HepG2 (cell line): Measurements from ENCODE around the gene ITGA2. TPM values are rescaled to one million over a fixed set of nuclear protein-coding genes. Genes with fewer than 3 reads are reported as not detected.

ENCODE experiments used
- CENPX ChIP-seq: sonication (generic); formaldehyde crosslinking; IDR thresholded peaks from 2 replicates; pipeline ENCODE4 v1.9.0; 2021; ENCODE audit warnings: mild to moderate bottlenecking, missing genetic modification reagents, moderate library complexity
- ETS1 ChIP-seq: sonication (generic); formaldehyde crosslinking; IDR thresholded peaks from 2 replicates; pipeline ENCODE4 v1.4.0; 2020; ENCODE audit warnings: missing genetic modification reagents
- GABPA ChIP-seq, 2 experiments: IDR thresholded peaks; 2 replicates each; pipeline ENCODE4 v1.6.1; 2011 to 2016; ENCODE audit warnings: low read depth in 2 of 2, low read length in 1 of 2, missing biosample characterization in 1 of 2, missing genetic modification characterization in 1 of 2
- GATAD1 ChIP-seq: IDR thresholded peaks from 2 replicates; pipeline ENCODE4 v1.6.1; 2016; ENCODE audit warnings: missing genetic modification reagents, missing compliant biosample characterization
- KAT7 ChIP-seq: IDR thresholded peaks from 2 replicates; pipeline ENCODE4 v1.6.1; 2018; ENCODE audit warnings: borderline replicate concordance, missing compliant biosample characterization
- MED13 ChIP-seq: sonication (generic); formaldehyde crosslinking; IDR thresholded peaks from 2 replicates; pipeline ENCODE4 v1.5.0; 2020; ENCODE audit warnings: missing genetic modification reagents
- SIX4 ChIP-seq: sonication (generic); formaldehyde crosslinking; IDR thresholded peaks from 2 replicates; pipeline ENCODE4 v1.4.0; 2020; ENCODE audit warnings: missing genetic modification reagents
- SSRP1 ChIP-seq: IDR thresholded peaks from 2 replicates; pipeline ENCODE4 v1.6.1; 2016; ENCODE audit warnings: control low read depth
- XBP1 ChIP-seq: sonication (generic); formaldehyde crosslinking; IDR thresholded peaks from 2 replicates; pipeline ENCODE4 v1.5.0; 2020; ENCODE audit warnings: missing genetic modification reagents
- ZFP1 ChIP-seq: IDR thresholded peaks from 2 replicates; pipeline ENCODE4 v1.6.1; 2016
- ZFP82 ChIP-seq: sonication (generic); formaldehyde crosslinking; IDR thresholded peaks from 2 replicates; pipeline ENCODE4 v1.5.1; 2020; ENCODE audit warnings: mild to moderate bottlenecking, missing genetic modification reagents, borderline replicate concordance
- ZNF224 ChIP-seq: sonication (generic); formaldehyde crosslinking; IDR thresholded peaks from 2 replicates; pipeline ENCODE4 v1.5.0; 2020; ENCODE audit warnings: mild to moderate bottlenecking, missing genetic modification reagents
- ZNF550 ChIP-seq: sonication (generic); formaldehyde crosslinking; IDR thresholded peaks from 2 replicates; pipeline ENCODE4 v1.4.0; 2020; ENCODE audit warnings: mild to moderate bottlenecking, missing genetic modification reagents, borderline replicate concordance
- ZNF567 ChIP-seq: sonication (generic); formaldehyde crosslinking; IDR thresholded peaks from 2 replicates; pipeline ENCODE4 v1.8.1; 2023; ENCODE audit warnings: mild to moderate bottlenecking, missing genetic modification reagents, borderline replicate concordance
- ZNF687 ChIP-seq: sonication (generic); formaldehyde crosslinking; IDR thresholded peaks from 2 replicates; pipeline ENCODE4 v1.5.1; 2020; ENCODE audit warnings: mild to moderate bottlenecking, missing genetic modification reagents, moderate library complexity
- ZSCAN21 ChIP-seq: sonication (generic); formaldehyde crosslinking; IDR thresholded peaks from 2 replicates; pipeline ENCODE4 v1.8.0; 2022; ENCODE audit warnings: mild to moderate bottlenecking, missing genetic modification reagents, moderate library complexity, borderline replicate concordance
- polyA plus RNA-seq, 8 experiments: library from polyadenylated mRNA; depleted of rRNA in 3 of 8; stranded (reverse) in 7 of 8; unstranded in 1 of 8; fragments of >200 nt; fragmentation: Illumina TruSeq in 4 of 8; extraction: Trizol in 4 of 8; gene quantifications; 2 replicates each; pipeline versions ENCODE4 v1.2.1 to v1.2.3, GENCODE V29; 2011 to 2016; ENCODE audit warnings: low read depth in 4 of 8, missing spikeins in 1 of 8, mixed read lengths in 1 of 8; ENCODE audit not compliant: insufficient read depth in 1 of 8
- total RNA-seq, 5 experiments: library from RNA; depleted of rRNA; stranded (reverse); fragments of >200 nt; fragmentation: Illumina TruSeq; extraction: Trizol; gene quantifications; 2 replicates each; pipeline ENCODE4 v1.2.3, GENCODE V29; 2016; ENCODE audit warnings: low read depth in 1 of 5
- TF ChIP-seq, protein P1 (sequence below): IDR thresholded peaks from 2 replicates; pipeline ENCODE4 v1.6.1; 2016; ENCODE audit warnings: mild to moderate bottlenecking
- TF ChIP-seq, protein P2 (sequence below): sonication (generic); formaldehyde crosslinking; IDR thresholded peaks from 2 replicates; pipeline ENCODE4 v1.8.1; 2023; ENCODE audit warnings: mild to moderate bottlenecking, missing genetic modification reagents
- TF ChIP-seq, protein P3 (sequence below): sonication (generic); formaldehyde crosslinking; IDR thresholded peaks from 2 replicates; pipeline ENCODE4 v1.8.1; 2023; ENCODE audit warnings: mild to moderate bottlenecking, missing genetic modification reagents
- TF ChIP-seq, protein P4 (sequence below): IDR thresholded peaks from 2 replicates; pipeline ENCODE4 v1.6.1; 2016; ENCODE audit warnings: missing genetic modification reagents, missing compliant biosample characterization

ITGA2 gene
- total and polyA plus RNA-seq, 2 of the 13 experiments (the other 11 are each of a cell fraction or from before 2014, with no cell fraction given): 15.8 to 58.3 TPM

GRCh38 chr5:53109443-53110127 lies 120.4 kb downstream of the ITGA2 start, which contains the start of gene MOCS2 (continued):
- TF ChIP-seq GABPA (IDR thresholded peaks at IDR 0.05; ENCODE audit: low read depth, low read length) (no peak), GABPA (CRISPR knock-in tag; IDR thresholded peaks at IDR 0.05; ENCODE audit: low read depth) (no peak), ZNF567 (CRISPR knock-in tag) (no peak), SSRP1 (CRISPR knock-in tag) (no peak), CENPX (CRISPR knock-in tag) (no peak), ETS1 (CRISPR knock-in tag) (no peak), SIX4 (CRISPR knock-in tag) (peak; percentile 47; the same call in 1 of the 2 replicates), MED13 (CRISPR knock-in tag) (no peak), ZFP82 (CRISPR knock-in tag) (no peak), ZNF687 (CRISPR knock-in tag) (peak; percentile 94), ZSCAN21 (CRISPR knock-in tag) (peak; percentile 68; the same call in 1 of the 2 replicates), XBP1 (CRISPR knock-in tag) (no peak), ZFP1 (CRISPR knock-in tag) (no peak), GATAD1 (peak; percentile 65; the same call in 1 of the 2 replicates), KAT7 (no peak), ZNF550 (no peak), ZNF224 (peak; percentile 19; the same call in 1 of the 2 replicates)
- TF ChIP-seq, protein P1, sequence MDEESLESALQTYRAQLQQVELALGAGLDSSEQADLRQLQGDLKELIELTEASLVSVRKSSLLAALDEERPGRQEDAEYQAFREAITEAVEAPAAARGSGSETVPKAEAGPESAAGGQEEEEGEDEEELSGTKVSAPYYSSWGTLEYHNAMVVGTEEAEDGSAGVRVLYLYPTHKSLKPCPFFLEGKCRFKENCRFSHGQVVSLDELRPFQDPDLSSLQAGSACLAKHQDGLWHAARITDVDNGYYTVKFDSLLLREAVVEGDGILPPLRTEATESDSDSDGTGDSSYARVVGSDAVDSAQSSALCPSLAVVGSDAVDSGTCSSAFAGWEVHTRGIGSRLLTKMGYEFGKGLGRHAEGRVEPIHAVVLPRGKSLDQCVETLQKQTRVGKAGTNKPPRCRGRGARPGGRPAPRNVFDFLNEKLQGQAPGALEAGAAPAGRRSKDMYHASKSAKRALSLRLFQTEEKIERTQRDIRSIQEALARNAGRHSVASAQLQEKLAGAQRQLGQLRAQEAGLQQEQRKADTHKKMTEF (CRISPR knock-in tag): peak; percentile 66; the same call in 1 of the 2 replicates
- TF ChIP-seq, protein P2, sequence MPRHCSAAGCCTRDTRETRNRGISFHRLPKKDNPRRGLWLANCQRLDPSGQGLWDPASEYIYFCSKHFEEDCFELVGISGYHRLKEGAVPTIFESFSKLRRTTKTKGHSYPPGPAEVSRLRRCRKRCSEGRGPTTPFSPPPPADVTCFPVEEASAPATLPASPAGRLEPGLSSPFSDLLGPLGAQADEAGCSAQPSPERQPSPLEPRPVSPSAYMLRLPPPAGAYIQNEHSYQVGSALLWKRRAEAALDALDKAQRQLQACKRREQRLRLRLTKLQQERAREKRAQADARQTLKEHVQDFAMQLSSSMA (CRISPR knock-in tag): 0 out of 2 replicates have a peak, but pooled peaks have one; percentile 58
- TF ChIP-seq, protein P3, sequence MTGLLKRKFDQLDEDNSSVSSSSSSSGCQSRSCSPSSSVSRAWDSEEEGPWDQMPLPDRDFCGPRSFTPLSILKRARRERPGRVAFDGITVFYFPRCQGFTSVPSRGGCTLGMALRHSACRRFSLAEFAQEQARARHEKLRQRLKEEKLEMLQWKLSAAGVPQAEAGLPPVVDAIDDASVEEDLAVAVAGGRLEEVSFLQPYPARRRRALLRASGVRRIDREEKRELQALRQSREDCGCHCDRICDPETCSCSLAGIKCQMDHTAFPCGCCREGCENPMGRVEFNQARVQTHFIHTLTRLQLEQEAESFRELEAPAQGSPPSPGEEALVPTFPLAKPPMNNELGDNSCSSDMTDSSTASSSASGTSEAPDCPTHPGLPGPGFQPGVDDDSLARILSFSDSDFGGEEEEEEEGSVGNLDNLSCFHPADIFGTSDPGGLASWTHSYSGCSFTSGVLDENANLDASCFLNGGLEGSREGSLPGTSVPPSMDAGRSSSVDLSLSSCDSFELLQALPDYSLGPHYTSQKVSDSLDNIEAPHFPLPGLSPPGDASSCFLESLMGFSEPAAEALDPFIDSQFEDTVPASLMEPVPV: no peak
- TF ChIP-seq, protein P4, sequence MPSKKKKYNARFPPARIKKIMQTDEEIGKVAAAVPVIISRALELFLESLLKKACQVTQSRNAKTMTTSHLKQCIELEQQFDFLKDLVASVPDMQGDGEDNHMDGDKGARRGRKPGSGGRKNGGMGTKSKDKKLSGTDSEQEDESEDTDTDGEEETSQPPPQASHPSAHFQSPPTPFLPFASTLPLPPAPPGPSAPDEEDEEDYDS: peak; percentile 56; the same call in 1 of the 2 replicates
